H1 (cell line): ENCODE data around the gene MYH6.

Experiments used
- EP300 ChIP-seq, 2 experiments: IDR thresholded peaks; 1 replicate in 1 of 2; 2 replicates in 1 of 2; pipeline ENCODE4 v1.6.1; 2011 to 2012; ENCODE audit warnings: low read depth in 2 of 2, low read length in 2 of 2, mild to moderate bottlenecking in 2 of 2, borderline replicate concordance in 1 of 2, inconsistent platforms in 1 of 2, moderate library complexity in 1 of 2
- TF ChIP-seq, protein P1 (sequence below), 3 experiments: IDR thresholded peaks; 1 replicate in 2 of 3; 2 replicates in 1 of 3; pipeline versions ENCODE4 v1.5.1 to v1.6.1; 2011; ENCODE audit warnings: low read length in 3 of 3, mild to moderate bottlenecking in 3 of 3, inconsistent platforms in 2 of 3, low read depth in 1 of 3, moderate library complexity in 1 of 3; ENCODE audit not compliant: insufficient read depth in 1 of 3; ENCODE audit errors: control extremely low read depth in 1 of 3

DNA sequence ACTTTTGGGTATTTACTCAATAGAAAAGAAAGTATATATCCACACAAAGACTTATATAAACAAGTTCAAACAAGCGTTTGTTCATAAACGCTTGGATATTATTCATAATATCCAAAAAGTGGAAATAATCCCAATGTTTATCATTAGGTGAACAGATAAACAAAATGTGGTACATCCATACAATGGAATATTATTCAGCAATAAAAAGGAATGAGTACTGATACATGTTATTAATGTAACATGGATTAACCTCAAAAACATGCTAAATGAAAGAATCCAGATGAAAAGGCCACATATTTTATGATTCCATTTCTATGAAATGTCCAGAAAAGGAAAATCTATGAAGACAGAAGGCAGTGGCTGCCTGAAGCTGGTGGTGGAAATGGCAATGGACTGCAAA, 44.2 kb upstream of the MYH6 start:
- TF ChIP-seq, protein P1, sequence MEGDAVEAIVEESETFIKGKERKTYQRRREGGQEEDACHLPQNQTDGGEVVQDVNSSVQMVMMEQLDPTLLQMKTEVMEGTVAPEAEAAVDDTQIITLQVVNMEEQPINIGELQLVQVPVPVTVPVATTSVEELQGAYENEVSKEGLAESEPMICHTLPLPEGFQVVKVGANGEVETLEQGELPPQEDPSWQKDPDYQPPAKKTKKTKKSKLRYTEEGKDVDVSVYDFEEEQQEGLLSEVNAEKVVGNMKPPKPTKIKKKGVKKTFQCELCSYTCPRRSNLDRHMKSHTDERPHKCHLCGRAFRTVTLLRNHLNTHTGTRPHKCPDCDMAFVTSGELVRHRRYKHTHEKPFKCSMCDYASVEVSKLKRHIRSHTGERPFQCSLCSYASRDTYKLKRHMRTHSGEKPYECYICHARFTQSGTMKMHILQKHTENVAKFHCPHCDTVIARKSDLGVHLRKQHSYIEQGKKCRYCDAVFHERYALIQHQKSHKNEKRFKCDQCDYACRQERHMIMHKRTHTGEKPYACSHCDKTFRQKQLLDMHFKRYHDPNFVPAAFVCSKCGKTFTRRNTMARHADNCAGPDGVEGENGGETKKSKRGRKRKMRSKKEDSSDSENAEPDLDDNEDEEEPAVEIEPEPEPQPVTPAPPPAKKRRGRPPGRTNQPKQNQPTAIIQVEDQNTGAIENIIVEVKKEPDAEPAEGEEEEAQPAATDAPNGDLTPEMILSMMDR (IDR thresholded peaks at IDR 0.05; ENCODE audit: control extremely low read depth in 1 of 3, insufficient read depth in 1 of 3, low read depth in 1 of 3, low read length in 3 of 3) = no peak
- no peak for TF ChIP-seq EP300 (IDR thresholded peaks at IDR 0.05; ENCODE audit: borderline replicate concordance in 1 of 2, low read depth in 2 of 2, low read length in 2 of 2)
